ENCODE results near the gene GPC3. TPM values are rescaled to one million over a fixed set of nuclear protein-coding genes. Genes with fewer than 3 reads are reported as not detected.

GPC3 gene
- polyA plus RNA-seq, 1 of the 3 experiments (the other 2 are of a cell fraction) = 1.4 TPM

DNA sequence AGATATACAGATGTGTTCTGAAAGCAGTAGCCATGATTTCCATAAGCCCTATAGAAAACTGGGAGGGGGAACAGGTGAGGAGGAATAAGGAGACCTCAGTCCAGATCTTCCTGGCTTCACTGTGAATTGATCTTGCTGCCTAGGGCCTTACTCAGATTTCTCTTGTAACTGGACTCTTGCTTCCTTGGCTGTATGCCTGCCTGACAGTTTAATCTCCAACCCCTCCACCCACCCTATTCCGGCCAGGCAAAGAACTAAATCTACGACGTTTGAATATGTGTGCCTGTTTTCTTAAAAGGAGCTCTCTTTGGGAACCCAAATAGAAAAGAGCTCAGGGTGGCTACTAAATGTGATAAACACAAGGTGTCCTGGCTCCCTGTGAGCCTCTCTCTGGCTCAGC is 173.0 kb downstream of the GPC3 start:
- H3K27ac ChIP-seq (ENCODE audit: low read depth in 2 of 2, low read length in 1 of 2) = no peak overlapping the region
- TF ChIP-seq, protein P1, sequence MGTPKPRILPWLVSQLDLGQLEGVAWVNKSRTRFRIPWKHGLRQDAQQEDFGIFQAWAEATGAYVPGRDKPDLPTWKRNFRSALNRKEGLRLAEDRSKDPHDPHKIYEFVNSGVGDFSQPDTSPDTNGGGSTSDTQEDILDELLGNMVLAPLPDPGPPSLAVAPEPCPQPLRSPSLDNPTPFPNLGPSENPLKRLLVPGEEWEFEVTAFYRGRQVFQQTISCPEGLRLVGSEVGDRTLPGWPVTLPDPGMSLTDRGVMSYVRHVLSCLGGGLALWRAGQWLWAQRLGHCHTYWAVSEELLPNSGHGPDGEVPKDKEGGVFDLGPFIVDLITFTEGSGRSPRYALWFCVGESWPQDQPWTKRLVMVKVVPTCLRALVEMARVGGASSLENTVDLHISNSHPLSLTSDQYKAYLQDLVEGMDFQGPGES (IDR thresholded peaks at IDR 0.05; ENCODE audit: low read depth, low read length) = no peak
- TF ChIP-seq NFIC (IDR thresholded peaks at IDR 0.05; ENCODE audit: borderline replicate concordance) = no peak
- TF ChIP-seq EZH2phosphoT487 (IDR thresholded peaks at IDR 0.05; ENCODE audit: borderline replicate concordance, low read depth) = no peak
- no peak for TF ChIP-seq FOSL2 (IDR thresholded peaks at IDR 0.05; ENCODE audit: borderline replicate concordance, low read depth)
- no peak for TF ChIP-seq ELF1 (IDR thresholded peaks at IDR 0.05)
- TF ChIP-seq YY1 (IDR thresholded peaks at IDR 0.05; ENCODE audit: low read depth) = no peak
- TF ChIP-seq, protein P2, sequence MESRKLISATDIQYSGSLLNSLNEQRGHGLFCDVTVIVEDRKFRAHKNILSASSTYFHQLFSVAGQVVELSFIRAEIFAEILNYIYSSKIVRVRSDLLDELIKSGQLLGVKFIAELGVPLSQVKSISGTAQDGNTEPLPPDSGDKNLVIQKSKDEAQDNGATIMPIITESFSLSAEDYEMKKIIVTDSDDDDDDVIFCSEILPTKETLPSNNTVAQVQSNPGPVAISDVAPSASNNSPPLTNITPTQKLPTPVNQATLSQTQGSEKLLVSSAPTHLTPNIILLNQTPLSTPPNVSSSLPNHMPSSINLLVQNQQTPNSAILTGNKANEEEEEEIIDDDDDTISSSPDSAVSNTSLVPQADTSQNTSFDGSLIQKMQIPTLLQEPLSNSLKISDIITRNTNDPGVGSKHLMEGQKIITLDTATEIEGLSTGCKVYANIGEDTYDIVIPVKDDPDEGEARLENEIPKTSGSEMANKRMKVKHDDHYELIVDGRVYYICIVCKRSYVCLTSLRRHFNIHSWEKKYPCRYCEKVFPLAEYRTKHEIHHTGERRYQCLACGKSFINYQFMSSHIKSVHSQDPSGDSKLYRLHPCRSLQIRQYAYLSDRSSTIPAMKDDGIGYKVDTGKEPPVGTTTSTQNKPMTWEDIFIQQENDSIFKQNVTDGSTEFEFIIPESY (IDR thresholded peaks at IDR 0.05; ENCODE audit: borderline replicate concordance, low read depth) = no peak
- TF ChIP-seq TCF12 (IDR thresholded peaks at IDR 0.05) = no peak
- no peak for TF ChIP-seq RFX5 (IDR thresholded peaks at IDR 0.05; ENCODE audit: low read length)
- no peak for TF ChIP-seq SMC3 (IDR thresholded peaks at IDR 0.05; ENCODE audit: low read depth, low read length)
- no peak for TF ChIP-seq CHD2 (IDR thresholded peaks at IDR 0.05; ENCODE audit: low read length, partially characterized antibody)
- no peak for TF ChIP-seq MXI1 (IDR thresholded peaks at IDR 0.05; ENCODE audit: low read depth, low read length)
- TF ChIP-seq, protein P3, sequence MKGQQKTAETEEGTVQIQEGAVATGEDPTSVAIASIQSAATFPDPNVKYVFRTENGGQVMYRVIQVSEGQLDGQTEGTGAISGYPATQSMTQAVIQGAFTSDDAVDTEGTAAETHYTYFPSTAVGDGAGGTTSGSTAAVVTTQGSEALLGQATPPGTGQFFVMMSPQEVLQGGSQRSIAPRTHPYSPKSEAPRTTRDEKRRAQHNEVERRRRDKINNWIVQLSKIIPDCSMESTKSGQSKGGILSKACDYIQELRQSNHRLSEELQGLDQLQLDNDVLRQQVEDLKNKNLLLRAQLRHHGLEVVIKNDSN (IDR thresholded peaks at IDR 0.05; ENCODE audit: borderline replicate concordance, low read depth) = no peak
- no peak for TF ChIP-seq JUND (IDR thresholded peaks at IDR 0.05)
- TF ChIP-seq RAD21 (IDR thresholded peaks at IDR 0.05; ENCODE audit: low read length) = no peak
- TF ChIP-seq, protein P4, sequence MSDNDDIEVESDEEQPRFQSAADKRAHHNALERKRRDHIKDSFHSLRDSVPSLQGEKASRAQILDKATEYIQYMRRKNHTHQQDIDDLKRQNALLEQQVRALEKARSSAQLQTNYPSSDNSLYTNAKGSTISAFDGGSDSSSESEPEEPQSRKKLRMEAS (IDR thresholded peaks at IDR 0.05; ENCODE audit: low read depth) = no peak
- TF ChIP-seq, protein P5, sequence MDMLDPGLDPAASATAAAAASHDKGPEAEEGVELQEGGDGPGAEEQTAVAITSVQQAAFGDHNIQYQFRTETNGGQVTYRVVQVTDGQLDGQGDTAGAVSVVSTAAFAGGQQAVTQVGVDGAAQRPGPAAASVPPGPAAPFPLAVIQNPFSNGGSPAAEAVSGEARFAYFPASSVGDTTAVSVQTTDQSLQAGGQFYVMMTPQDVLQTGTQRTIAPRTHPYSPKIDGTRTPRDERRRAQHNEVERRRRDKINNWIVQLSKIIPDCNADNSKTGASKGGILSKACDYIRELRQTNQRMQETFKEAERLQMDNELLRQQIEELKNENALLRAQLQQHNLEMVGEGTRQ (IDR thresholded peaks at IDR 0.05; ENCODE audit: borderline replicate concordance, low read depth, low read length) = no peak
- TF ChIP-seq POLR2AphosphoS5 (IDR thresholded peaks at IDR 0.05; ENCODE audit: low read depth, low read length) = no peak
- TF ChIP-seq, protein P6, sequence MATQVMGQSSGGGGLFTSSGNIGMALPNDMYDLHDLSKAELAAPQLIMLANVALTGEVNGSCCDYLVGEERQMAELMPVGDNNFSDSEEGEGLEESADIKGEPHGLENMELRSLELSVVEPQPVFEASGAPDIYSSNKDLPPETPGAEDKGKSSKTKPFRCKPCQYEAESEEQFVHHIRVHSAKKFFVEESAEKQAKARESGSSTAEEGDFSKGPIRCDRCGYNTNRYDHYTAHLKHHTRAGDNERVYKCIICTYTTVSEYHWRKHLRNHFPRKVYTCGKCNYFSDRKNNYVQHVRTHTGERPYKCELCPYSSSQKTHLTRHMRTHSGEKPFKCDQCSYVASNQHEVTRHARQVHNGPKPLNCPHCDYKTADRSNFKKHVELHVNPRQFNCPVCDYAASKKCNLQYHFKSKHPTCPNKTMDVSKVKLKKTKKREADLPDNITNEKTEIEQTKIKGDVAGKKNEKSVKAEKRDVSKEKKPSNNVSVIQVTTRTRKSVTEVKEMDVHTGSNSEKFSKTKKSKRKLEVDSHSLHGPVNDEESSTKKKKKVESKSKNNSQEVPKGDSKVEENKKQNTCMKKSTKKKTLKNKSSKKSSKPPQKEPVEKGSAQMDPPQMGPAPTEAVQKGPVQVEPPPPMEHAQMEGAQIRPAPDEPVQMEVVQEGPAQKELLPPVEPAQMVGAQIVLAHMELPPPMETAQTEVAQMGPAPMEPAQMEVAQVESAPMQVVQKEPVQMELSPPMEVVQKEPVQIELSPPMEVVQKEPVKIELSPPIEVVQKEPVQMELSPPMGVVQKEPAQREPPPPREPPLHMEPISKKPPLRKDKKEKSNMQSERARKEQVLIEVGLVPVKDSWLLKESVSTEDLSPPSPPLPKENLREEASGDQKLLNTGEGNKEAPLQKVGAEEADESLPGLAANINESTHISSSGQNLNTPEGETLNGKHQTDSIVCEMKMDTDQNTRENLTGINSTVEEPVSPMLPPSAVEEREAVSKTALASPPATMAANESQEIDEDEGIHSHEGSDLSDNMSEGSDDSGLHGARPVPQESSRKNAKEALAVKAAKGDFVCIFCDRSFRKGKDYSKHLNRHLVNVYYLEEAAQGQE (IDR thresholded peaks at IDR 0.05; ENCODE audit: low read depth, low read length) = no peak
- no peak for TF ChIP-seq NRF1 (IDR thresholded peaks at IDR 0.05; ENCODE audit: low read depth, low read length)
- no peak overlapping the region for H3K4me3 ChIP-seq (ENCODE audit: low read depth in 2 of 2, low read length in 1 of 2)
- no peaks in the 10 kb centered on the region for H3K36me3 ChIP-seq (replicated peaks in 1 of 2; ENCODE audit: control insufficient read depth in 1 of 2, insufficient read depth in 2 of 2, low read length in 1 of 2)
- no peaks in the 10 kb centered on the region for H4K20me1 ChIP-seq (ENCODE audit: insufficient read depth)
- H3K4me1 ChIP-seq (ENCODE audit: control insufficient read depth in 1 of 2, insufficient read depth in 2 of 2, low read depth in 1 of 2, low read length in 1 of 2) = no peaks in the 10 kb centered on the region; a peak in 1 of 4 replicates
- ChIA-PET CTCF (interaction anchor here (0.7 to 2.3 kb wide), 3 partner anchors 20 to 214 kb away, joined by 4 to 10 read pairs (median 7); no protein-coding TSS in a partner anchor), POLR2A (no interaction called here)
- WGBS (ENCODE audit: low lambda C conversion rate) = 12% methylated on average over 3 of the region's 3 CpGs
- DNase-seq = no peak
- H3K9ac ChIP-seq = no peak overlapping the region
- H3K79me2 ChIP-seq (ENCODE audit: insufficient read depth) = no peaks in the 10 kb centered on the region
- H3K9me3 ChIP-seq = no peaks in the 10 kb centered on the region
- H3K4me2 ChIP-seq = no peak overlapping the region
- no peaks in the 10 kb centered on the region; the same call in 1 of the 2 replicates for H3K27me3 ChIP-seq (ENCODE audit: insufficient read depth)
- H3K9me2 ChIP-seq = no peaks in the 10 kb centered on the region
- H3F3A ChIP-seq (replicated peaks; ENCODE audit: insufficient read depth) = no peaks in the 10 kb centered on the region
- no peak overlapping the region for H2AFZ ChIP-seq (ENCODE audit: low read depth)

Measured in SK-N-SH (cell line).